Endodermal cell (in vitro differentiated cells): Measurements from ENCODE around the gene DOCK7. TPM values are rescaled to one million over a fixed set of nuclear protein-coding genes. Genes with fewer than 3 reads are reported as not detected.

Experiments
- DNase-seq: peaks from one replicate; pipeline ENCODE4 v3.0.0-alpha.2; 2017
- H3K27ac ChIP-seq: 2 replicates; pipeline ENCODE4 v1.5.1; 2013; ENCODE audit warnings: mild to moderate bottlenecking, low read depth, low read length, moderate library complexity
- H3K27me3 ChIP-seq: 2 replicates; pipeline ENCODE4 v1.6.1; 2013; ENCODE audit warnings: mild to moderate bottlenecking, low read length, moderate library complexity; ENCODE audit not compliant: insufficient read depth, control insufficient read depth, poor library complexity, severe bottlenecking
- H3K36me3 ChIP-seq: 2 replicates; pipeline ENCODE4 v1.7.0; 2013; ENCODE audit warnings: mild to moderate bottlenecking, low read length, moderate library complexity; ENCODE audit not compliant: control insufficient read depth, insufficient read depth
- H3K4me1 ChIP-seq: one replicate; pipeline ENCODE4 v1.7.0; 2013; ENCODE audit warnings: low read length; ENCODE audit not compliant: control insufficient read depth, insufficient read depth
- H3K4me3 ChIP-seq: 2 replicates; pipeline ENCODE4 v1.5.1; 2013; ENCODE audit warnings: mild to moderate bottlenecking, low read length, moderate library complexity
- H3K9ac ChIP-seq: 2 replicates; pipeline ENCODE4 v1.6.1; 2013; ENCODE audit warnings: mild to moderate bottlenecking, low read length, moderate library complexity; ENCODE audit not compliant: poor library complexity, severe bottlenecking; ENCODE audit errors: extremely low read depth
- H3K9me3 ChIP-seq: 2 replicates; pipeline ENCODE4 v1.6.1; 2013; ENCODE audit warnings: mild to moderate bottlenecking, low read length, moderate library complexity; ENCODE audit not compliant: control insufficient read depth
- H3K27ac Mint-ChIP-seq: 2 replicates; pipeline ENCODE4 v1.8.0; 2020; ENCODE audit warnings: mixed read lengths
- H3K27me3 Mint-ChIP-seq: 2 replicates; pipeline ENCODE4 v1.8.0; 2021; ENCODE audit warnings: mild to moderate bottlenecking, mixed read lengths; ENCODE audit not compliant: insufficient read depth
- H3K36me3 Mint-ChIP-seq: 2 replicates; pipeline ENCODE4 v1.8.0; 2020; ENCODE audit warnings: low read depth, mixed read lengths
- H3K4me1 Mint-ChIP-seq: 2 replicates; pipeline ENCODE4 v1.8.0; 2020; ENCODE audit warnings: mixed read lengths
- H3K4me3 Mint-ChIP-seq: 2 replicates; pipeline ENCODE4 v1.8.0; 2020; ENCODE audit warnings: mild to moderate bottlenecking, moderate library complexity, mixed read lengths
- H3K9me3 Mint-ChIP-seq: 2 replicates; pipeline ENCODE4 v1.8.0; 2020; ENCODE audit warnings: mild to moderate bottlenecking, mixed read lengths
- WGBS, 2 experiments: methylation state at CpG; one replicate each; pipeline versions ENCODE4 v1.1.5 to v1.1.7; 2013; ENCODE audit warnings: missing lambda C conversion rate in 2 of 2, mixed read lengths in 1 of 2; ENCODE audit not compliant: insufficient coverage in 1 of 2, insufficient read length in 1 of 2; 5-methylcytosine and 5-hydroxymethylcytosine counted together
- total RNA-seq, 2 donors: library from RNA; stranded (reverse); fragmentation: NEBNext Ultra II Directional in 1 of 2; extraction: Animal tissue kit (Norgen Biotek cat#: 25700) in 1 of 2; gene quantifications; 2 replicates in 1 of 2; 3 replicates in 1 of 2; pipeline ENCODE4 v1.2.1, GENCODE V29; 2021
- TF ChIP-seq, protein P1 (sequence below): fragments of 200-600 bp; sonication (generic); conservative IDR thresholded peaks from 2 replicates; pipeline ENCODE4 v1.5.0; 2021; ENCODE audit warnings: antibody characterized with exemption, mild to moderate bottlenecking

DOCK7 gene
- total RNA-seq, 2 donors from 2014 or later, result 66.8 to 72.8 TPM

- WGBS, 2 experiments, result 73 to 100% methylated on average over 1 to 3 of the region's 3 CpGs
- Mint-ChIP-seq H3K27ac (no peak overlapping the region), H3K4me3 (no peak overlapping the region), H3K27me3 (no peaks in the 10 kb centered on the region), H3K4me1 (peaks cover 18% of the 10 kb centered on the region), H3K9me3 (no peaks in the 10 kb centered on the region), H3K36me3 (peaks cover 45% of the 10 kb centered on the region)
- H3K36me3 ChIP-seq, result peaks cover 48% of the 10 kb centered on the region
- TF ChIP-seq, protein P1, sequence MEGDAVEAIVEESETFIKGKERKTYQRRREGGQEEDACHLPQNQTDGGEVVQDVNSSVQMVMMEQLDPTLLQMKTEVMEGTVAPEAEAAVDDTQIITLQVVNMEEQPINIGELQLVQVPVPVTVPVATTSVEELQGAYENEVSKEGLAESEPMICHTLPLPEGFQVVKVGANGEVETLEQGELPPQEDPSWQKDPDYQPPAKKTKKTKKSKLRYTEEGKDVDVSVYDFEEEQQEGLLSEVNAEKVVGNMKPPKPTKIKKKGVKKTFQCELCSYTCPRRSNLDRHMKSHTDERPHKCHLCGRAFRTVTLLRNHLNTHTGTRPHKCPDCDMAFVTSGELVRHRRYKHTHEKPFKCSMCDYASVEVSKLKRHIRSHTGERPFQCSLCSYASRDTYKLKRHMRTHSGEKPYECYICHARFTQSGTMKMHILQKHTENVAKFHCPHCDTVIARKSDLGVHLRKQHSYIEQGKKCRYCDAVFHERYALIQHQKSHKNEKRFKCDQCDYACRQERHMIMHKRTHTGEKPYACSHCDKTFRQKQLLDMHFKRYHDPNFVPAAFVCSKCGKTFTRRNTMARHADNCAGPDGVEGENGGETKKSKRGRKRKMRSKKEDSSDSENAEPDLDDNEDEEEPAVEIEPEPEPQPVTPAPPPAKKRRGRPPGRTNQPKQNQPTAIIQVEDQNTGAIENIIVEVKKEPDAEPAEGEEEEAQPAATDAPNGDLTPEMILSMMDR, result no peak
- H3K4me3 ChIP-seq, result no peak overlapping the region
- H3K27ac ChIP-seq, result no peak overlapping the region
- H3K4me1 ChIP-seq, result no peaks in the 10 kb centered on the region
- H3K9ac ChIP-seq, result no peak overlapping the region
- H3K27me3 ChIP-seq, result no peaks in the 10 kb centered on the region
- peak; percentile 55 for DNase-seq
- H3K9me3 ChIP-seq, result no peaks in the 10 kb centered on the region
These were observed 211.5 kb downstream of the DOCK7 start for GRCh38 chr1:62476525-62477219.

GRCh38 chr1:62467092-62467491, 221.1 kb downstream of the DOCK7 start:
- no peak overlapping the region for H3K27ac Mint-ChIP-seq
- H3K9me3 Mint-ChIP-seq, result peaks cover 27% of the 10 kb centered on the region
- Histone ChIP-seq H3K4me3 (no peak overlapping the region), H3K27ac (no peak overlapping the region), H3K4me1 (no peaks in the 10 kb centered on the region), H3K27me3 (no peaks in the 10 kb centered on the region), H3K9ac (no peak overlapping the region), H3K9me3 (peaks cover 24% of the 10 kb centered on the region), H3K36me3 (peaks cover 73% of the 10 kb centered on the region)
- no peaks in the 10 kb centered on the region for H3K27me3 Mint-ChIP-seq
- no peak overlapping the region for H3K4me3 Mint-ChIP-seq
- peaks cover 84% of the 10 kb centered on the region for H3K36me3 Mint-ChIP-seq
- DNase-seq, result no peak
- H3K4me1 Mint-ChIP-seq, result no peaks in the 10 kb centered on the region
- TF ChIP-seq, protein P1, result no peak

GRCh38 chr1:62462370-62462769, 225.8 kb downstream of the DOCK7 start:
- peaks cover 7% of the 10 kb centered on the region for H3K9me3 ChIP-seq
- no peak overlapping the region for H3K9ac ChIP-seq
- no peak for DNase-seq
- Mint-ChIP-seq H3K4me3 (no peak overlapping the region), H3K4me1 (no peaks in the 10 kb centered on the region), H3K27me3 (no peaks in the 10 kb centered on the region), H3K36me3 (peaks cover 52% of the 10 kb centered on the region), H3K27ac (no peak overlapping the region), H3K9me3 (no peaks in the 10 kb centered on the region)
- H3K4me3 ChIP-seq, result no peak overlapping the region
- peaks cover 50% of the 10 kb centered on the region for H3K36me3 ChIP-seq
- H3K27ac ChIP-seq, result no peak overlapping the region
- TF ChIP-seq, protein P1, result no peak
- 93 to 100% methylated on average over 2 to 3 of the region's 3 CpGs for WGBS, 2 experiments
- H3K4me1 ChIP-seq, result no peaks in the 10 kb centered on the region
- no peaks in the 10 kb centered on the region for H3K27me3 ChIP-seq
